ENCODE results near the gene CEP135.
"Not testable (repeated sequence)": the region's sequence is repeated elsewhere in the genome, so short reads cannot be mapped to it uniquely, and the experiment has no call there.

- TF ChIP-seq EZH2 (IDR thresholded peaks at IDR 0.05); POLR2AphosphoS5 (IDR thresholded peaks at IDR 0.05; ENCODE audit: borderline replicate concordance, low read depth, low read length); FOXP2 (optimal IDR thresholded peaks at IDR 0.05; ENCODE audit: control extremely low read depth, extremely low read length, insufficient read depth): not testable (repeated sequence)
Measured at GRCh38 chr4:55935907-55936306, 12.8 kb upstream of the CEP135 start.
